Measurements from ENCODE around the gene NLRP2B. TPM values are rescaled to one million over a fixed set of nuclear protein-coding genes. Genes with fewer than 3 reads are reported as not detected.
"Not testable (repeated sequence)": the region's sequence is repeated elsewhere in the genome, so short reads cannot be mapped to it uniquely, and the experiment has no call there.

Gene NLRP2B
- total RNA-seq, 1 donor from 2014 or later = not detected

DNA sequence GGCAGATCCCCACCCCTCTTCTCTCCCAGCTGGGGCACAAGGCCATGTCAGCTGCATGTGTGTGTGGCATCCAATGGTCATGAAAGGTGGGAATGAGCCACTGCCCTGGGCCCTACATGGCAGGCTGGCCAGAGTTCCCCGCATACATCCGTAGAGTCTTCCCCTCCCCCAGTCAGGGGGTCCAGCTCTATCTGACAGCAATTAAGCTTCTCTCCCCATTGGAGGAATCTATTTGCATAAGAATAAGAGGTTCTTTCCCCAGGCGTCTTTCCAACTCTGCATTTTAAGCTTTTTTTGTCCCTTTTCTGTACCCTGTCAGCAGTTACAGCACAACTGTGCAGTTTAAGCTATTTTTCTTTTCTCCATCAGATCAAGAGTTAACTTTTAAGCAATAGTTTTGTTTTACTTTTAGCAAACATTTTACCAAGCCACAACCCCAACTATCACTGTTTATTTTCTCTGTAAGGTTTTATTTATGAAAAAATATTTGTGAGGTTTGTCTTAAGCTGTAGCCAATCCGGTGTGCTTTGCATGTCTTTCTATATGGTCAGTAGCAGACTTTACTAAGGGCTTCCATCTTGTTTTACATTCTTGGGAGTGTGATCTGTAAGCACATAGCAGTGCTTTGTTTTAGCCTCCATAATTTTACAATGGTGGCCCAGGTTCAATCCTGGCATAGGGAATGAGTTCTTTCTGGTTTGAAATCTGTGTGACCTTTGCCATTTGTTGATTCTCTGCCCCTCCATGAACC is 28.7 kb downstream of the NLRP2B start:
- TF ChIP-seq, protein P1, sequence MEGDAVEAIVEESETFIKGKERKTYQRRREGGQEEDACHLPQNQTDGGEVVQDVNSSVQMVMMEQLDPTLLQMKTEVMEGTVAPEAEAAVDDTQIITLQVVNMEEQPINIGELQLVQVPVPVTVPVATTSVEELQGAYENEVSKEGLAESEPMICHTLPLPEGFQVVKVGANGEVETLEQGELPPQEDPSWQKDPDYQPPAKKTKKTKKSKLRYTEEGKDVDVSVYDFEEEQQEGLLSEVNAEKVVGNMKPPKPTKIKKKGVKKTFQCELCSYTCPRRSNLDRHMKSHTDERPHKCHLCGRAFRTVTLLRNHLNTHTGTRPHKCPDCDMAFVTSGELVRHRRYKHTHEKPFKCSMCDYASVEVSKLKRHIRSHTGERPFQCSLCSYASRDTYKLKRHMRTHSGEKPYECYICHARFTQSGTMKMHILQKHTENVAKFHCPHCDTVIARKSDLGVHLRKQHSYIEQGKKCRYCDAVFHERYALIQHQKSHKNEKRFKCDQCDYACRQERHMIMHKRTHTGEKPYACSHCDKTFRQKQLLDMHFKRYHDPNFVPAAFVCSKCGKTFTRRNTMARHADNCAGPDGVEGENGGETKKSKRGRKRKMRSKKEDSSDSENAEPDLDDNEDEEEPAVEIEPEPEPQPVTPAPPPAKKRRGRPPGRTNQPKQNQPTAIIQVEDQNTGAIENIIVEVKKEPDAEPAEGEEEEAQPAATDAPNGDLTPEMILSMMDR (IDR thresholded peaks at IDR 0.05; ENCODE audit: borderline replicate concordance) = no peak
- H3K4me1 ChIP-seq = no peaks in the 10 kb centered on the region
- no peaks in the 10 kb centered on the region for H3K27me3 ChIP-seq (ENCODE audit: low read depth)
- peaks cover 16% of the 10 kb centered on the region for H3K9me3 ChIP-seq (replicated peaks)
- intact Hi-C loops (cut with micrococcal nuclease) = no loop called here
- H3K4me3 ChIP-seq = no peak overlapping the region
- H3K27ac ChIP-seq (replicated peaks) = no peak overlapping the region
- H3K36me3 ChIP-seq = no peaks in the 10 kb centered on the region
- DNase-seq = no peak

- intact Hi-C loops (cut with micrococcal nuclease) = no loop called here
- no peak for DNase-seq
- no peaks in the 10 kb centered on the region for H3K4me1 ChIP-seq
- no peaks in the 10 kb centered on the region for H3K27me3 ChIP-seq (ENCODE audit: low read depth)
- H3K9me3 ChIP-seq (replicated peaks) = no peaks in the 10 kb centered on the region
- H3K36me3 ChIP-seq = no peaks in the 10 kb centered on the region
- no peak overlapping the region for H3K27ac ChIP-seq (replicated peaks)
- TF ChIP-seq, protein P1 (IDR thresholded peaks at IDR 0.05; ENCODE audit: borderline replicate concordance) = no peak
- no peak overlapping the region for H3K4me3 ChIP-seq
These were observed 33.0 kb downstream of the NLRP2B start for GRCh38 chrX:57647020-57647419.

- peaks cover 5% of the 10 kb centered on the region for H3K9me3 ChIP-seq (replicated peaks)
- H3K36me3 ChIP-seq = no peaks in the 10 kb centered on the region
- H3K27ac ChIP-seq (replicated peaks) = no peak overlapping the region
- TF ChIP-seq, protein P1 (IDR thresholded peaks at IDR 0.05; ENCODE audit: borderline replicate concordance) = no peak
- DNase-seq = no peak
- no peak overlapping the region for H3K4me3 ChIP-seq
- H3K27me3 ChIP-seq (ENCODE audit: low read depth) = no peaks in the 10 kb centered on the region
- H3K4me1 ChIP-seq = no peaks in the 10 kb centered on the region
- intact Hi-C loops (cut with micrococcal nuclease) = no loop called here
These were observed 36.4 kb downstream of the NLRP2B start for GRCh38 chrX:57643698-57644097.

GRCh38 chrX:57641338-57641737 is 38.7 kb downstream of the NLRP2B start:
- no peak for DNase-seq
- Histone ChIP-seq H3K36me3 (no peaks in the 10 kb centered on the region), H3K9me3 (replicated peaks) (peaks cover 15% of the 10 kb centered on the region), H3K4me3 (no peak overlapping the region), H3K4me1 (no peaks in the 10 kb centered on the region), H3K27me3 (ENCODE audit: low read depth) (no peaks in the 10 kb centered on the region), H3K27ac (replicated peaks) (no peak overlapping the region)
- TF ChIP-seq, protein P1 (IDR thresholded peaks at IDR 0.05; ENCODE audit: borderline replicate concordance) = no peak
- intact Hi-C loops (cut with micrococcal nuclease) = no loop called here

DNA sequence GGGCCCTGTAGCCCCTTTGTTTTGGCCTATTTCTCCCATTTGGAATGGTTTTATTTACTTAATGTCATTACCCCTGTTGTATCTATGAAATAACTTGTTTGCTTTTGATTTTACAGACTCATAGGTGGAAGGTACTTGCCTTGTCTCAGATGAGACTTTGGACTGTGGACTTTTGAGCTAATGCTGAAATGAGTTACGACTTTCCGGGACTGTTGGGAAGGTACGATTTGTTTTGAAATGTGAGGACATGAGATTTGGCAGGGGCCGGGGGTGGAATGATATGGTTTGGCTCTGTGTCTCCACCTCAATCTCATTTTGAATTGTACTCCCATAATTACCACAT is 39.4 kb downstream of the NLRP2B start:
- Histone ChIP-seq H3K4me3 (no peak overlapping the region), H3K27ac (replicated peaks) (no peak overlapping the region), H3K4me1 (no peaks in the 10 kb centered on the region), H3K27me3 (ENCODE audit: low read depth) (no peaks in the 10 kb centered on the region), H3K9me3 (replicated peaks) (peaks cover 22% of the 10 kb centered on the region), H3K36me3 (no peaks in the 10 kb centered on the region)
- TF ChIP-seq, protein P1 (IDR thresholded peaks at IDR 0.05; ENCODE audit: borderline replicate concordance) = no peak
- DNase-seq = no peak
- intact Hi-C loops (cut with micrococcal nuclease) = no loop called here

DNA sequence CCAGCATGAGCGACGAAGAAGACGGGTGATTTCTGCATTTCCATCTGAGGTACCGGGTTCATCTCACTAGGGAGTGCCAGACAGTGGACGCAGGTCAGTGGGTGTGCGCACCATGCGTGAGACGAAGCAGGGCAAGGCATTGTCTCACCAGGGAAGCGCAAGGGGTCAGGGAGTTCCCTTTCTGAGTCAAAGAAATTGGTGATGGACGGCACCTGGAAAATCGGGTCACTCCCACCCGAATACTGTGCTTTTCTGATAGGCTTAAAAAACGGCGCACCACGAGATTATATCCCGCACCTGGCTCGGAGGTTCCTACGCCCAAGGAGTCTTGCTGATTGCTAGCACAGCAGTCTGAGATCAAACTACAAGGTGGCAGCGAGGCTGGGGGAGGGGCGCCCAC is 50.6 kb downstream of the NLRP2B start:
- H3K27ac ChIP-seq (replicated peaks); H3K4me1 ChIP-seq; DNase-seq; H3K27me3 ChIP-seq (ENCODE audit: low read depth); H3K4me3 ChIP-seq; intact Hi-C loops (cut with micrococcal nuclease); H3K36me3 ChIP-seq: not testable (repeated sequence)
- peaks cover 52% of the 10 kb centered on the region for H3K9me3 ChIP-seq (replicated peaks)

Measured in left ventricle myocardium inferior (tissue), 1 donor.